ENCODE measurements around the gene PDE7B.

PDE7B gene

GRCh38 chr6:136034422-136034821, 182.9 kb downstream of the PDE7B start:
- no peak for DNase-seq (ENCODE audit: low read depth)

- DNase-seq (ENCODE audit: low read depth) = no peak
Measured at GRCh38 chr6:136035378-136036070, 184.0 kb downstream of the PDE7B start.

GRCh38 chr6:136036071-136036380, 184.5 kb downstream of the PDE7B start:
- no peak for DNase-seq (ENCODE audit: low read depth)

- no peak for DNase-seq (ENCODE audit: low read depth)
Measured at GRCh38 chr6:136036601-136037000, 185.1 kb downstream of the PDE7B start.

- no peak for DNase-seq (ENCODE audit: low read depth)
Measured at GRCh38 chr6:136037242-136037875, 185.9 kb downstream of the PDE7B start.

- DNase-seq (ENCODE audit: low read depth) = no peak
Measured at GRCh38 chr6:136037876-136038460, 186.5 kb downstream of the PDE7B start.

GRCh38 chr6:136038531-136038930, 187.0 kb downstream of the PDE7B start:
- no peak for DNase-seq (ENCODE audit: low read depth)

- no peak for DNase-seq (ENCODE audit: low read depth)
Measured at GRCh38 chr6:136039185-136039584, 187.7 kb downstream of the PDE7B start.

GRCh38 chr6:136050475-136050874, 199.0 kb downstream of the PDE7B start:
- no peak for DNase-seq (ENCODE audit: low read depth)

GRCh38 chr6:136051140-136051775, 199.8 kb downstream of the PDE7B start:
- DNase-seq (ENCODE audit: low read depth) = no peak

GRCh38 chr6:136052031-136052430, 200.5 kb downstream of the PDE7B start:
- no peak for DNase-seq (ENCODE audit: low read depth)

GRCh38 chr6:136058852-136059251, 207.4 kb downstream of the PDE7B start:
- DNase-seq (ENCODE audit: low read depth) = no peak

- DNase-seq (ENCODE audit: low read depth) = no peak
Measured at GRCh38 chr6:136059308-136059707, 207.8 kb downstream of the PDE7B start.

- no peak for DNase-seq (ENCODE audit: low read depth)
Measured at GRCh38 chr6:136060052-136060451, 208.6 kb downstream of the PDE7B start.

GRCh38 chr6:136060759-136061158, 209.3 kb downstream of the PDE7B start:
- DNase-seq (ENCODE audit: low read depth) = no peak

- DNase-seq (ENCODE audit: low read depth) = no peak
Measured at GRCh38 chr6:136061701-136062100, 210.2 kb downstream of the PDE7B start.

GRCh38 chr6:136063096-136063495, 211.6 kb downstream of the PDE7B start:
- DNase-seq (ENCODE audit: low read depth) = no peak

GRCh38 chr6:136066005-136066404, 214.5 kb downstream of the PDE7B start:
- DNase-seq (ENCODE audit: low read depth) = no peak

- no peak for DNase-seq (ENCODE audit: low read depth)
Measured at GRCh38 chr6:136067731-136068341, 216.3 kb downstream of the PDE7B start.

- no peak for DNase-seq (ENCODE audit: low read depth)
Measured at GRCh38 chr6:136069119-136069518, 217.6 kb downstream of the PDE7B start.

GRCh38 chr6:136070815-136071214, 219.3 kb downstream of the PDE7B start:
- DNase-seq (ENCODE audit: low read depth) = no peak

GRCh38 chr6:136072691-136073090, 221.2 kb downstream of the PDE7B start:
- no peak for DNase-seq (ENCODE audit: low read depth)

GRCh38 chr6:136073216-136073615, 221.7 kb downstream of the PDE7B start:
- DNase-seq (ENCODE audit: low read depth) = no peak
